ENCODE results near the gene SMARCAD1.
"Not testable (repeated sequence)": the region's sequence is repeated elsewhere in the genome, so short reads cannot be mapped to it uniquely, and the experiment has no call there.

SMARCAD1 gene

GRCh38 chr4:94276204-94276603, 68.5 kb downstream of the SMARCAD1 start:
- TF ChIP-seq, protein P1, sequence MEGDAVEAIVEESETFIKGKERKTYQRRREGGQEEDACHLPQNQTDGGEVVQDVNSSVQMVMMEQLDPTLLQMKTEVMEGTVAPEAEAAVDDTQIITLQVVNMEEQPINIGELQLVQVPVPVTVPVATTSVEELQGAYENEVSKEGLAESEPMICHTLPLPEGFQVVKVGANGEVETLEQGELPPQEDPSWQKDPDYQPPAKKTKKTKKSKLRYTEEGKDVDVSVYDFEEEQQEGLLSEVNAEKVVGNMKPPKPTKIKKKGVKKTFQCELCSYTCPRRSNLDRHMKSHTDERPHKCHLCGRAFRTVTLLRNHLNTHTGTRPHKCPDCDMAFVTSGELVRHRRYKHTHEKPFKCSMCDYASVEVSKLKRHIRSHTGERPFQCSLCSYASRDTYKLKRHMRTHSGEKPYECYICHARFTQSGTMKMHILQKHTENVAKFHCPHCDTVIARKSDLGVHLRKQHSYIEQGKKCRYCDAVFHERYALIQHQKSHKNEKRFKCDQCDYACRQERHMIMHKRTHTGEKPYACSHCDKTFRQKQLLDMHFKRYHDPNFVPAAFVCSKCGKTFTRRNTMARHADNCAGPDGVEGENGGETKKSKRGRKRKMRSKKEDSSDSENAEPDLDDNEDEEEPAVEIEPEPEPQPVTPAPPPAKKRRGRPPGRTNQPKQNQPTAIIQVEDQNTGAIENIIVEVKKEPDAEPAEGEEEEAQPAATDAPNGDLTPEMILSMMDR (conservative IDR thresholded peaks at IDR 0.05; ENCODE audit: control insufficient read depth, insufficient read depth, low read depth, low read length): no peak
- no peak overlapping the region for H3K4me3 ChIP-seq (ENCODE audit: control insufficient read depth, low read depth, low read length)

GRCh38 chr4:94277534-94277933, 69.9 kb downstream of the SMARCAD1 start:
- H3K4me3 ChIP-seq (ENCODE audit: control insufficient read depth, low read depth, low read length): no peak overlapping the region
- no peak for DNase-seq (ENCODE audit: low read depth)
- TF ChIP-seq, protein P1 (conservative IDR thresholded peaks at IDR 0.05; ENCODE audit: control insufficient read depth, insufficient read depth, low read depth, low read length): no peak

More at GRCh38 chr4:94276204-94276603, 68.5 kb downstream of the SMARCAD1 start:
- no peak for DNase-seq (ENCODE audit: low read depth)

DNA sequence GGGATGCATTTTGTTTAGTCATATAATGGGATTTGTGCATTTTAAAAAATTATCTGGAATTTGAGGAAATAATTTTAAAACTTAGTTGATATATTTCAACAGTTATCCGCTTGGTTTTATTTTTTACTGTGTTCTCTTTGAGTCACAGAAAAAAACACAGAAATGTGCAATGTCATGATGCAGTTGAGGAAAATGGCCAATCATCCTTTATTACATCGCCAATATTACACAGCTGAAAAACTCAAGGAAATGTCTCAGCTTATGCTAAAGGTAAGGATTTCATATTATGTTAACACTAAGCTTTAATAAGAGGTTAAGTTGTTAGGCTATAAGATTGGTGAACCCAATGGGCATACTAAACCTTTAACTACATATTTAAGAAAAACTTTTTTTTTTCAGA, 71.1 kb downstream of the SMARCAD1 start:
- no peak overlapping the region for H3K4me3 ChIP-seq (ENCODE audit: control insufficient read depth, low read depth, low read length)
- no peak for DNase-seq (ENCODE audit: low read depth)
- TF ChIP-seq, protein P1 (conservative IDR thresholded peaks at IDR 0.05; ENCODE audit: control insufficient read depth, insufficient read depth, low read depth, low read length): no peak

GRCh38 chr4:94284889-94285288, 77.2 kb downstream of the SMARCAD1 start:
- DNase-seq (ENCODE audit: low read depth): no peak
- no peak overlapping the region for H3K4me3 ChIP-seq (ENCODE audit: control insufficient read depth, low read depth, low read length)
- TF ChIP-seq, protein P1 (conservative IDR thresholded peaks at IDR 0.05; ENCODE audit: control insufficient read depth, insufficient read depth, low read depth, low read length): no peak

GRCh38 chr4:94285666-94286065, 78.0 kb downstream of the SMARCAD1 start:
- DNase-seq (ENCODE audit: low read depth): no peak
- TF ChIP-seq, protein P1 (conservative IDR thresholded peaks at IDR 0.05; ENCODE audit: control insufficient read depth, insufficient read depth, low read depth, low read length): no peak
- H3K4me3 ChIP-seq (ENCODE audit: control insufficient read depth, low read depth, low read length): no peak overlapping the region

GRCh38 chr4:94290245-94290644, 82.6 kb downstream of the SMARCAD1 start:
- no peak overlapping the region for H3K4me3 ChIP-seq (ENCODE audit: control insufficient read depth, low read depth, low read length)
- TF ChIP-seq, protein P1 (conservative IDR thresholded peaks at IDR 0.05; ENCODE audit: control insufficient read depth, insufficient read depth, low read depth, low read length): no peak
- no peak for DNase-seq (ENCODE audit: low read depth)

DNA sequence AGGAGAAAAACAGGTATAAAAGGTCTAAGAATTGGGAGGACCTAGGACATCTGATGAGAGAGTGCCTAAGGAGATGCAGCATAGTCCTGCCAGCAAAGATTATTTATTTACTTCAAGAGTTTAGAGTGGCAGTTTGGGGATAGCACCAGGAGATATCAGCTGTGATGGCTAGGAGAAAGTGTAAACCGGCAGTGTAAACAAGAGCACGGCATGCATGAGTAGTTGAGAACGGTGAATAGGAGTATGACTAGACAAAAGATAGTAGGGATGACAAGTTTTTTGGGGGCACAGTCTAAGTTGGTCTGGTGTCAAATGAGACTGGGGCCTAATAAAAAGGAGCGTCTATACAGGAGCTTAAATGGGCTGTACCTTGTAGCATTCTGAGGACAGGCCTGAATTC, 86.3 kb downstream of the SMARCAD1 start:
- not testable (repeated sequence) for H3K4me3 ChIP-seq (ENCODE audit: control insufficient read depth, low read depth, low read length)

DNA sequence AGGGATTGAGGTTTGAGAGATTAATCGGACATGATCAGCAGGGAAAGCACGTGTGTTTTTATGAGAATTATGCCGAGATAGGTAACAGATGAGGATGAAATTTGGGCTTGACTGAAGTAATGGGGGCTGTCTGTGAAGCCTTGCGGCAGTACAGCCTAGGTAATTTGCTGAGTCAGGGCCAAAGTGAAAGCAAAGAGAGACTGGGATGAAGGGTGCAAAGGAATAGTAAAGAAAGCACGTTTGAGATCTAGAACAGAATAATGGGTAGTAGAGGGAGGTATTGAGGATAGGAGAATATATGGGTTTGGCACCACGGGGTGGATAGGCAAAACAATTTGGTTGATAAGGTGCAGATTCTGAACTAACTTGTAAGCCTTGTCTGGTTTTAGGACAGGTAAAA, 87.8 kb downstream of the SMARCAD1 start:
- not testable (repeated sequence) for H3K4me3 ChIP-seq (ENCODE audit: control insufficient read depth, low read depth, low read length); DNase-seq (ENCODE audit: low read depth)

More for the DNA sequence above, 86.3 kb downstream of the SMARCAD1 start:
- not testable (repeated sequence) for DNase-seq (ENCODE audit: low read depth)

All from fibroblast of mammary gland (primary cell).